ENCODE results near the gene KAT14.

- TF ChIP-seq, protein P1, sequence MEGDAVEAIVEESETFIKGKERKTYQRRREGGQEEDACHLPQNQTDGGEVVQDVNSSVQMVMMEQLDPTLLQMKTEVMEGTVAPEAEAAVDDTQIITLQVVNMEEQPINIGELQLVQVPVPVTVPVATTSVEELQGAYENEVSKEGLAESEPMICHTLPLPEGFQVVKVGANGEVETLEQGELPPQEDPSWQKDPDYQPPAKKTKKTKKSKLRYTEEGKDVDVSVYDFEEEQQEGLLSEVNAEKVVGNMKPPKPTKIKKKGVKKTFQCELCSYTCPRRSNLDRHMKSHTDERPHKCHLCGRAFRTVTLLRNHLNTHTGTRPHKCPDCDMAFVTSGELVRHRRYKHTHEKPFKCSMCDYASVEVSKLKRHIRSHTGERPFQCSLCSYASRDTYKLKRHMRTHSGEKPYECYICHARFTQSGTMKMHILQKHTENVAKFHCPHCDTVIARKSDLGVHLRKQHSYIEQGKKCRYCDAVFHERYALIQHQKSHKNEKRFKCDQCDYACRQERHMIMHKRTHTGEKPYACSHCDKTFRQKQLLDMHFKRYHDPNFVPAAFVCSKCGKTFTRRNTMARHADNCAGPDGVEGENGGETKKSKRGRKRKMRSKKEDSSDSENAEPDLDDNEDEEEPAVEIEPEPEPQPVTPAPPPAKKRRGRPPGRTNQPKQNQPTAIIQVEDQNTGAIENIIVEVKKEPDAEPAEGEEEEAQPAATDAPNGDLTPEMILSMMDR (IDR thresholded peaks at IDR 0.05): no peak
- no peak for TF ChIP-seq POLR2A (IDR thresholded peaks at IDR 0.05)
Measured at GRCh38 chr20:18154342-18154741, 16.7 kb downstream of the KAT14 start.

All from lower leg skin (tissue), 3 donors.